ENCODE data around the gene BANP. TPM values are rescaled to one million over a fixed set of nuclear protein-coding genes. Genes with fewer than 3 reads are reported as not detected.

The BANP gene
- polyA plus RNA-seq, 1 of the 3 experiments (the other 2 are of a cell fraction), result 16.8 TPM

DNA sequence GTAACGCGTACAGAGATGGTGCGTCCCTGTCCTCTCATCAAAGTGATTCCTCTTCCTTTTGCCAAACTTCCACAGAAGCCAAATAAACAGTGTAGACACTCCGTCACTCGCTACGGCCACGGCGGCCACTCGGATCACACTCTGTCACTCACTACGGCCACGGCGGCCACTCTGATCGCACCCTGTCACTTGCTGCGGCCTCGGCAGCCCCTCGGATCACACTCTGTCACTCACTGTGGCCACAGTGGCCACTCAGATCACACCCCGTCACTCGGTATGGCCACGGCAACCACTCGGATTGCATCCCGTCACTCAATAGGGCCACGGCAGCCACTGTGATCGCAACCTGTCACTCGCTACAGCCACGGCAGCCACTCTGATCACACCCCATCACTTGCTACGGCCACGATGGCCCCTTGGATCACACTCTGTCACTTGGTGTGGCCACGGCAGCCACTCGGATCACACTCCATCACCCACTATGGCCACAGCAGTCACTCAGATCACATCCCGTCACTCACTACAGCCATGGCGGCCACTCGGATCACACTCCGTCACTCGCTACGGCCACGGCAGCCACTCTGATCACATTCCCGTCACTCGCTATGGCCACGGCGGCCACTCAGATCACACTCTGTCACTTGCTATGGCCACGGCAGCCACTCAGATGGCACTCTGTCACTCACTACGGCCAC lies 170.8 kb downstream of the BANP start:
- Histone ChIP-seq H3K27me3 (ENCODE audit: insufficient read depth) (no peaks in the 10 kb centered on the region), H3K4me2 (no peak overlapping the region), H3K36me3 (replicated peaks in 1 of 2; ENCODE audit: control insufficient read depth in 1 of 2, insufficient read depth in 2 of 2, low read length in 1 of 2) (no peaks in the 10 kb centered on the region), H3K4me1 (ENCODE audit: control insufficient read depth in 1 of 2, insufficient read depth in 2 of 2, low read depth in 1 of 2, low read length in 1 of 2) (peaks cover 0 to 15% of the 10 kb centered on the region in 2 experiments; a peak in 1 of 4 replicates), H4K20me1 (ENCODE audit: insufficient read depth) (no peaks in the 10 kb centered on the region), H3K79me2 (ENCODE audit: insufficient read depth) (no peaks in the 10 kb centered on the region), H3K9me3 (no peaks in the 10 kb centered on the region), H3F3A (replicated peaks; ENCODE audit: insufficient read depth) (no peaks in the 10 kb centered on the region), H3K9ac (no peak overlapping the region), H3K27ac (ENCODE audit: low read depth in 2 of 2, low read length in 1 of 2) (no peak overlapping the region; a peak in 1 of 4 replicates), H2AFZ (ENCODE audit: low read depth) (no peak overlapping the region), H3K9me2 (no peaks in the 10 kb centered on the region), H3K4me3 (ENCODE audit: low read depth in 2 of 2, low read length in 1 of 2) (no peak overlapping the region)
- WGBS (ENCODE audit: low lambda C conversion rate), result 94% methylated on average over 42 of the region's 42 CpGs
- TF ChIP-seq EP300 (IDR thresholded peaks at IDR 0.05; ENCODE audit: borderline replicate concordance in 1 of 2, low read depth in 1 of 2, low read length in 1 of 2), result no peak
- no peak for TF ChIP-seq YY1 (IDR thresholded peaks at IDR 0.05; ENCODE audit: low read depth)
- TF ChIP-seq PBX3 (IDR thresholded peaks at IDR 0.05), result no peak
- TF ChIP-seq, protein P1, sequence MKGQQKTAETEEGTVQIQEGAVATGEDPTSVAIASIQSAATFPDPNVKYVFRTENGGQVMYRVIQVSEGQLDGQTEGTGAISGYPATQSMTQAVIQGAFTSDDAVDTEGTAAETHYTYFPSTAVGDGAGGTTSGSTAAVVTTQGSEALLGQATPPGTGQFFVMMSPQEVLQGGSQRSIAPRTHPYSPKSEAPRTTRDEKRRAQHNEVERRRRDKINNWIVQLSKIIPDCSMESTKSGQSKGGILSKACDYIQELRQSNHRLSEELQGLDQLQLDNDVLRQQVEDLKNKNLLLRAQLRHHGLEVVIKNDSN (IDR thresholded peaks at IDR 0.05; ENCODE audit: borderline replicate concordance, low read depth), result no peak
- no peak for TF ChIP-seq GABPA (IDR thresholded peaks at IDR 0.05; ENCODE audit: low read depth)
- no peak for TF ChIP-seq CTCF (IDR thresholded peaks at IDR 0.05)
- POLR2A ChIA-PET, result no interaction called here
- CTCF ChIA-PET, result no interaction called here
- no peak for DNase-seq

Small RNA genes within 50 kb of the gene (small RNA-seq; reads per million reads assigned to genes)
- gene AC127455.1, result 0 reads per million in 7 experiments

Other genes starting within 250 kb of the BANP start
- gene KLHDC4, start 185.4 kb upstream of the BANP start, polyA plus RNA-seq (2012; rRNA removed), result 39.0 and 51.2 TPM in 2 replicates
- gene SLC7A5, start 81.9 kb upstream of the BANP start, polyA plus RNA-seq (2012; rRNA removed), result 7.7 and 15.1 TPM in 2 replicates
- not detected in 2 replicates for gene CA5A, start 14.9 kb upstream of the BANP start, polyA plus RNA-seq (2012; rRNA removed)